Ovary (tissue), 9 donors: Measurements from ENCODE around the gene IGFLR1. TPM values are rescaled to one million over a fixed set of nuclear protein-coding genes. Genes with fewer than 3 reads are reported as not detected.

ENCODE experiments used
- DNase-seq, 5 donors: peaks; one replicate each; pipeline ENCODE4 v3.0.0-alpha.2; 2019 to 2020
- H3K27ac ChIP-seq, 2 donors: fragments of 200-600 bp; one replicate each; pipeline versions ENCODE4 v1.5.1 to v1.8.0; 2019 to 2022
- H3K27me3 ChIP-seq: fragments of 200-600 bp; one replicate; pipeline ENCODE4 v1.8.0; 2022
- H3K36me3 ChIP-seq: fragments of 200-600 bp; sonication (generic); one replicate; pipeline ENCODE4 v1.5.1; 2019
- H3K4me1 ChIP-seq: one replicate; pipeline ENCODE4 v1.8.1; 2013; ENCODE audit warnings: mild to moderate bottlenecking, moderate library complexity; ENCODE audit not compliant: insufficient read depth
- H3K4me3 ChIP-seq: fragments of 200-600 bp; sonication (generic); one replicate; pipeline ENCODE4 v1.5.1; 2017
- H3K9me3 ChIP-seq, 2 donors: fragments of 200-600 bp in 1 of 2; sonication (generic) in 1 of 2; one replicate each; pipeline versions ENCODE4 v1.5.1 to v1.8.1; 2013 to 2019; ENCODE audit warnings: mild to moderate bottlenecking in 1 of 2, moderate library complexity in 1 of 2
- CTCF ChIP-seq, 3 donors: fragments of 450-650 bp in 2 of 3; fragments of 200-600 bp in 1 of 3; IDR thresholded peaks; one replicate each; pipeline versions ENCODE4 v1.5.1 to v1.8.0; 2016 to 2022; ENCODE audit warnings: antibody characterized with exemption in 3 of 3, mild to moderate bottlenecking in 1 of 3
- EP300 ChIP-seq: sonication (generic); formaldehyde crosslinking; IDR thresholded peaks from one replicate; pipeline ENCODE4 v1.6.1; 2017; ENCODE audit warnings: antibody characterized with exemption
- POLR2A ChIP-seq: fragments of 450-650 bp; IDR thresholded peaks from one replicate; pipeline ENCODE4 v1.6.1; 2017; ENCODE audit warnings: antibody characterized with exemption, mild to moderate bottlenecking, moderate library complexity
- WGBS, 3 donors: extraction: QIAGEN DNeasy Blood & Tissue Kit in 1 of 3; methylation state at CpG; one replicate each; pipeline versions ENCODE4 v1.1.5 to v1.1.7; 2013 to 2017; 5-methylcytosine and 5-hydroxymethylcytosine counted together
- intact Hi-C, 4 donors: fragments of 100-400 bp; cut with DNase I; formaldehyde crosslinking; loops; one replicate each; pipeline versions ENCODE4 v1.11.0 to v1.15.1; 2022 to 2023
- polyA plus RNA-seq, 2 donors: library from polyadenylated mRNA; stranded (reverse); fragments of 200-250 nt in 1 of 2; fragments of 350-450 nt in 1 of 2; fragmentation: Illumina TruSeq in 1 of 2; extraction: RNeasy Lipid Tissue Mini Kit (QIAGEN cat#74804) in 1 of 2; gene quantifications; one replicate each; pipeline ENCODE4 v1.2.3, GENCODE V29; 2013 to 2014
- total RNA-seq, 7 donors: library from RNA; depleted of rRNA in 2 of 7; stranded (reverse); fragments of >200 nt in 2 of 7; fragmentation: NEBNext Ultra II Directional in 3 of 7; extraction: Animal tissue kit (Norgen Biotek cat#: 25700) in 3 of 7; gene quantifications; one replicate each; pipeline versions ENCODE4 v1.1.0 to v1.2.4, GENCODE V29; 2016 to 2023
- donor health status: DM: no; HTN: no; CAD: no; lungs with moderate emphysema.
- donor health status: DM: no; HTN: no; CAD: no.
- donor health status: Bipolar disorder and iron deficiency.
- donor health status: DM: yes; HTN: yes; CAD: no.
- donor health status: DM: no; HTN: no; CAD: no.
- donor health status: DM: yes; HTN: yes; CAD: no.

The IGFLR1 gene
- total and polyA plus RNA-seq, 9 donors: 0.93 to 12.8 (median 7.6) TPM

GRCh38 chr19:35757749-35758608 is 15.7 kb upstream of the IGFLR1 start, which contains the start of gene PROSER3:
PROSER3 (plus strand) TSS chr19:35758176; CDS start chr19:35758216, 40 bp downstream.
- Histone ChIP-seq H3K9me3 (no peaks in the 10 kb centered on the region), H3K4me3 (peak within 1 kb of the TSS; percentile 91), H3K27me3 (no peaks in the 10 kb centered on the region), H3K27ac (peak within 1 kb of the TSS; percentile 93 to 97), H3K4me1 (peaks cover 12% of the 10 kb centered on the region), H3K36me3 (no peaks in the 10 kb centered on the region)
- intact Hi-C loops: loop anchor here in 1 of 4 donors (2.0 kb wide), 1 partner anchor 41 kb away; no protein-coding TSS in a partner anchor
- TF ChIP-seq POLR2A (peak; percentile 89), CTCF (IDR thresholded peaks at IDR 0.05) (no peak)
- peak; percentile 97 to 99 (median 98) for DNase-seq
- 0 to 1% (median 0%) methylated on average over 40 to 53 of the region's 53 CpGs for WGBS, 3 donors

- Histone ChIP-seq H3K9me3 (no peaks in the 10 kb centered on the region), H3K4me1 (peaks cover 12% of the 10 kb centered on the region), H3K4me3 (peak overlapping the region; percentile 37), H3K36me3 (no peaks in the 10 kb centered on the region), H3K27ac (peak overlapping the region; percentile 93 to 97), H3K27me3 (no peaks in the 10 kb centered on the region)
- TF ChIP-seq EP300: peak; percentile 92
- no peak for TF ChIP-seq CTCF (IDR thresholded peaks at IDR 0.05)
- 2% methylated on average over 13 to 19 of the region's 19 CpGs for WGBS, 3 donors
- peak; percentile 94 to 99 (median 98) for DNase-seq
- intact Hi-C loops: loop anchor here in 1 of 4 donors (2.0 kb wide), 1 partner anchor 40 kb away; no protein-coding TSS in a partner anchor
Measured at GRCh38 chr19:35757231-35757748, 15.0 kb upstream of the IGFLR1 start.

- peak within 1 kb of the TSS; percentile 93 to 97 for H3K27ac ChIP-seq
- H3K4me1 ChIP-seq: peaks cover 12% of the 10 kb centered on the region
- H3K36me3 ChIP-seq: no peaks in the 10 kb centered on the region
- TF ChIP-seq CTCF (IDR thresholded peaks at IDR 0.05): peak in 1 of 3 donors; percentile 5
- no peak for TF ChIP-seq EP300
- peak; percentile 89 for TF ChIP-seq POLR2A
- WGBS, 3 donors: 1 to 3% (median 2%) methylated on average over 37 to 52 of the region's 52 CpGs
- no peaks in the 10 kb centered on the region for H3K9me3 ChIP-seq
- no peaks in the 10 kb centered on the region for H3K27me3 ChIP-seq
- H3K4me3 ChIP-seq: peak within 1 kb of the TSS; percentile 37
- intact Hi-C loops: loop anchor here in 1 of 4 donors (2.0 kb wide), 1 partner anchor 40 kb away; no protein-coding TSS in a partner anchor
- peak; percentile 88 to 92 (median 89) for DNase-seq
Measured at GRCh38 chr19:35756377-35757230, 14.4 kb upstream of the IGFLR1 start, which contains the start of gene HSPB6. HSPB6 (minus strand) TSS chr19:35757029; CDS start chr19:35757008, 21 bp downstream.
